Measurements from ENCODE around the gene TTYH3. TPM values are rescaled to one million over a fixed set of nuclear protein-coding genes. Genes with fewer than 3 reads are reported as not detected.
"Not testable (repeated sequence)": the region's sequence is repeated elsewhere in the genome, so short reads cannot be mapped to it uniquely, and the experiment has no call there.

Gene TTYH3
- total RNA-seq, 1 experiment from 2014 or later = 187 TPM

GRCh38 chr7:2689951-2690705 is 58.3 kb downstream of the TTYH3 start:
- peaks cover 61% of the 10 kb centered on the region for H3K27me3 Mint-ChIP-seq (ENCODE audit: unreplicated experiment)
- CTCF ChIA-PET = interaction anchor here (0.6 to 2.7 kb wide), 7 partner anchors 9 to 1847 kb away, joined by 3 to 9 read pairs (median 4); no protein-coding TSS in a partner anchor
- no peaks in the 10 kb centered on the region for H3K36me3 Mint-ChIP-seq (ENCODE audit: insufficient read depth, unreplicated experiment)
- H3K9me3 Mint-ChIP-seq (ENCODE audit: low read depth, unreplicated experiment) = no peaks in the 10 kb centered on the region
- BruUV-seq (replicated peaks) = no TSS peak
- no peak overlapping the region for H3K4me3 Mint-ChIP-seq (ENCODE audit: low read depth, unreplicated experiment)
- H3K4me1 Mint-ChIP-seq (ENCODE audit: low read depth, unreplicated experiment) = peaks cover 34% of the 10 kb centered on the region
- no peak for DNase-seq
- no peak overlapping the region for H3K27ac Mint-ChIP-seq (ENCODE audit: unreplicated experiment)
- TF ChIP-seq CTCF (IDR thresholded peaks at IDR 0.05; ENCODE audit: unreplicated experiment) = no peak
- intact Hi-C loops (cut with micrococcal nuclease; ENCODE audit: unreplicated experiment) = loop anchor here (10.0 kb wide), 1 partner anchor 125 kb away; no protein-coding TSS in a partner anchor

GRCh38 chr7:2691011-2691707 is 59.4 kb downstream of the TTYH3 start:
- intact Hi-C loops (cut with micrococcal nuclease; ENCODE audit: unreplicated experiment) = no loop called here
- TF ChIP-seq CTCF (IDR thresholded peaks at IDR 0.05; ENCODE audit: unreplicated experiment) = no peak
- Mint-ChIP-seq H3K36me3 (ENCODE audit: insufficient read depth, unreplicated experiment) (no peaks in the 10 kb centered on the region), H3K27me3 (ENCODE audit: unreplicated experiment) (peaks cover 56% of the 10 kb centered on the region), H3K4me1 (ENCODE audit: low read depth, unreplicated experiment) (peaks cover 34% of the 10 kb centered on the region), H3K27ac (ENCODE audit: unreplicated experiment) (no peak overlapping the region), H3K9me3 (ENCODE audit: low read depth, unreplicated experiment) (no peaks in the 10 kb centered on the region), H3K4me3 (ENCODE audit: low read depth, unreplicated experiment) (no peak overlapping the region)
- CTCF ChIA-PET = interaction anchor here (0.6 to 2.7 kb wide), 3 partner anchors 10 to 1846 kb away, joined by 3 to 9 read pairs (median 9); no protein-coding TSS in a partner anchor
- BruUV-seq (replicated peaks) = no TSS peak
- DNase-seq = no peak

GRCh38 chr7:2691932-2692439 is 60.2 kb downstream of the TTYH3 start:
- H3K4me3 Mint-ChIP-seq (ENCODE audit: low read depth, unreplicated experiment); H3K27ac Mint-ChIP-seq (ENCODE audit: unreplicated experiment); intact Hi-C loops (cut with micrococcal nuclease; ENCODE audit: unreplicated experiment); H3K36me3 Mint-ChIP-seq (ENCODE audit: insufficient read depth, unreplicated experiment); DNase-seq; H3K9me3 Mint-ChIP-seq (ENCODE audit: low read depth, unreplicated experiment); BruUV-seq (replicated peaks): not testable (repeated sequence)
- Mint-ChIP-seq H3K4me1 (ENCODE audit: low read depth, unreplicated experiment) (peaks cover 34% of the 10 kb centered on the region), H3K27me3 (ENCODE audit: unreplicated experiment) (peaks cover 48% of the 10 kb centered on the region)
- CTCF ChIA-PET = interaction anchor here (0.6 to 1.2 kb wide), 3 partner anchors 10 to 1029 kb away, joined by 3 to 9 read pairs (median 3); no protein-coding TSS in a partner anchor

- TF ChIP-seq CTCF (IDR thresholded peaks at IDR 0.05; ENCODE audit: unreplicated experiment) = no peak
- H3K9me3 Mint-ChIP-seq (ENCODE audit: low read depth, unreplicated experiment) = no peaks in the 10 kb centered on the region
- peaks cover 42% of the 10 kb centered on the region for H3K27me3 Mint-ChIP-seq (ENCODE audit: unreplicated experiment)
- H3K36me3 Mint-ChIP-seq (ENCODE audit: insufficient read depth, unreplicated experiment) = no peaks in the 10 kb centered on the region
- peaks cover 30% of the 10 kb centered on the region for H3K4me1 Mint-ChIP-seq (ENCODE audit: low read depth, unreplicated experiment)
- CTCF ChIA-PET = interaction anchor here (0.6 to 1.2 kb wide), 3 partner anchors 9 to 1030 kb away, joined by 3 to 9 read pairs (median 3); no protein-coding TSS in a partner anchor
- no peak for DNase-seq
- no peak overlapping the region for H3K4me3 Mint-ChIP-seq (ENCODE audit: low read depth, unreplicated experiment)
- intact Hi-C loops (cut with micrococcal nuclease; ENCODE audit: unreplicated experiment) = no loop called here
- H3K27ac Mint-ChIP-seq (ENCODE audit: unreplicated experiment) = no peak overlapping the region
- no TSS peak for BruUV-seq (replicated peaks)
These were observed 60.8 kb downstream of the TTYH3 start for GRCh38 chr7:2692543-2692942.

- BruUV-seq (replicated peaks); H3K27ac Mint-ChIP-seq (ENCODE audit: unreplicated experiment); H3K4me3 Mint-ChIP-seq (ENCODE audit: low read depth, unreplicated experiment); H3K9me3 Mint-ChIP-seq (ENCODE audit: low read depth, unreplicated experiment); DNase-seq; intact Hi-C loops (cut with micrococcal nuclease; ENCODE audit: unreplicated experiment); CTCF ChIA-PET; H3K36me3 Mint-ChIP-seq (ENCODE audit: insufficient read depth, unreplicated experiment): not testable (repeated sequence)
- Mint-ChIP-seq H3K27me3 (ENCODE audit: unreplicated experiment) (peaks cover 42% of the 10 kb centered on the region), H3K4me1 (ENCODE audit: low read depth, unreplicated experiment) (peaks cover 23% of the 10 kb centered on the region)
These were observed 61.8 kb downstream of the TTYH3 start for GRCh38 chr7:2693420-2694121.

- Mint-ChIP-seq H3K4me1 (ENCODE audit: low read depth, unreplicated experiment) (peaks cover 18% of the 10 kb centered on the region), H3K27me3 (ENCODE audit: unreplicated experiment) (peaks cover 42% of the 10 kb centered on the region)
- H3K4me3 Mint-ChIP-seq (ENCODE audit: low read depth, unreplicated experiment); CTCF ChIA-PET; H3K36me3 Mint-ChIP-seq (ENCODE audit: insufficient read depth, unreplicated experiment); H3K9me3 Mint-ChIP-seq (ENCODE audit: low read depth, unreplicated experiment); BruUV-seq (replicated peaks); intact Hi-C loops (cut with micrococcal nuclease; ENCODE audit: unreplicated experiment); DNase-seq; H3K27ac Mint-ChIP-seq (ENCODE audit: unreplicated experiment): not testable (repeated sequence)
These were observed 62.3 kb downstream of the TTYH3 start for GRCh38 chr7:2694122-2694436.

Data from Calu3 (cell line).